HepG2 (cell line): ENCODE measurements around the gene MYO16.

ENCODE experiments used
- CTCF ChIP-seq: sonication (generic); formaldehyde crosslinking; IDR thresholded peaks from 2 replicates; pipeline ENCODE4 v1.5.0; 2020; ENCODE audit warnings: mild to moderate bottlenecking, missing genetic modification reagents, moderate library complexity
- ESRRA ChIP-seq: sonication (generic); formaldehyde crosslinking; IDR thresholded peaks from 2 replicates; pipeline ENCODE4 v1.5.1; 2020; ENCODE audit warnings: mild to moderate bottlenecking, low read depth, missing genetic modification reagents
- FOXC1 ChIP-seq: sonication (generic); formaldehyde crosslinking; IDR thresholded peaks from 2 replicates; pipeline ENCODE4 v1.8.0; 2022; ENCODE audit warnings: mild to moderate bottlenecking, missing genetic modification reagents, borderline replicate concordance
- MTF2 ChIP-seq: sonication (generic); formaldehyde crosslinking; IDR thresholded peaks from 2 replicates; pipeline ENCODE4 v1.5.0; 2020; ENCODE audit warnings: missing genetic modification reagents, borderline replicate concordance
- MXI1 ChIP-seq: IDR thresholded peaks from 3 replicates; pipeline ENCODE4 v1.6.1; 2012; ENCODE audit warnings: low read depth, low read length, inconsistent platforms, borderline replicate concordance
- POLR2A ChIP-seq, 2 experiments: IDR thresholded peaks; 2 replicates each; pipeline ENCODE4 v1.6.1; 2011; ENCODE audit warnings: low read depth in 2 of 2, low read length in 2 of 2, mild to moderate bottlenecking in 1 of 2, moderate library complexity in 1 of 2; ENCODE audit not compliant: insufficient read depth in 1 of 2
- ZBTB44 ChIP-seq: sonication (generic); formaldehyde crosslinking; IDR thresholded peaks from 2 replicates; pipeline ENCODE4 v1.4.0; 2020; ENCODE audit warnings: missing genetic modification reagents
- ZNF251 ChIP-seq: sonication (generic); formaldehyde crosslinking; IDR thresholded peaks from 2 replicates; pipeline ENCODE4 v1.9.0; 2021; ENCODE audit warnings: mild to moderate bottlenecking, missing genetic modification reagents

GRCh38 chr13:109126891-109127641 is 497.7 kb downstream of the MYO16 start:
- no peak for TF ChIP-seq ZBTB44 (CRISPR knock-in tag)
- no peak for TF ChIP-seq POLR2A (IDR thresholded peaks at IDR 0.05; ENCODE audit: insufficient read depth in 1 of 2, low read depth in 2 of 2, low read length in 2 of 2)
- no peak for TF ChIP-seq FOXC1 (CRISPR knock-in tag)
- no peak for TF ChIP-seq MTF2
- TF ChIP-seq CTCF = no peak
- no peak for TF ChIP-seq ZNF251
- TF ChIP-seq ESRRA (CRISPR knock-in tag) = no peak
- TF ChIP-seq MXI1 = no peak
